GM12892 (cell line): Measurements from ENCODE around the gene FAM222B.
"Not testable (repeated sequence)": the region's sequence is repeated elsewhere in the genome, so short reads cannot be mapped to it uniquely, and the experiment has no call there.

ENCODE experiments used
- DNase-seq: peaks from one replicate; pipeline ENCODE4 v3.0.0; 2011; ENCODE audit not compliant: insufficient read length
- FAIRE-seq: peaks from 2 replicates; lab custom pipeline; 2011; peaks lifted over from hg19 to GRCh38; lab: Jason Lieb, UNC
- POLR2A ChIP-seq: IDR thresholded peaks from 2 replicates; pipeline ENCODE4 v1.6.1; 2011; ENCODE audit warnings: low read depth, low read length, control low read depth
- POLR2AphosphoS5 ChIP-seq: IDR thresholded peaks from 2 replicates; pipeline ENCODE4 v1.6.1; 2011; ENCODE audit warnings: low read depth, low read length, control low read depth
- TAF1 ChIP-seq: IDR thresholded peaks from 2 replicates; pipeline ENCODE4 v1.6.1; 2011; ENCODE audit warnings: low read depth, mild to moderate bottlenecking, control low read depth, low read length, borderline replicate concordance

FAM222B gene

GRCh38 chr17:28818819-28819221, 23.8 kb downstream of the FAM222B start:
- DNase-seq (no peak), FAIRE-seq (no peak)
- no peak for TF ChIP-seq TAF1
- no peak for TF ChIP-seq POLR2A
- TF ChIP-seq POLR2AphosphoS5: no peak

GRCh38 chr17:28816540-28816939, 26.1 kb downstream of the FAM222B start:
- FAIRE-seq: no peak
- TF ChIP-seq POLR2A (no peak), TAF1 (no peak), POLR2AphosphoS5 (no peak)

GRCh38 chr17:28812748-28813377, 29.7 kb downstream of the FAM222B start:
- DNase-seq: no peak
- peak; percentile 62 for FAIRE-seq
- no peak for TF ChIP-seq POLR2A
- no peak for TF ChIP-seq TAF1
- TF ChIP-seq POLR2AphosphoS5: no peak

More at GRCh38 chr17:28816540-28816939, 26.1 kb downstream of the FAM222B start:
- DNase-seq: no peak

- FAIRE-seq: peak; percentile 94
- TF ChIP-seq TAF1 (no peak), POLR2AphosphoS5 (no peak), POLR2A (peak; percentile 64; the same call in 1 of the 2 replicates)
- DNase-seq: peak; percentile 98
Measured at GRCh38 chr17:28812091-28812747, 30.4 kb downstream of the FAM222B start.

- peak; percentile 27 for FAIRE-seq
- TF ChIP-seq TAF1 (no peak), POLR2AphosphoS5 (no peak), POLR2A (no peak)
- no peak for DNase-seq
Measured at GRCh38 chr17:28811651-28812090, 30.9 kb downstream of the FAM222B start.

GRCh38 chr17:28810437-28810836, 32.2 kb downstream of the FAM222B start:
- TF ChIP-seq POLR2A (no peak), TAF1 (no peak), POLR2AphosphoS5 (no peak)
- DNase-seq: no peak
- FAIRE-seq: no peak

GRCh38 chr17:28807925-28808634, 34.5 kb downstream of the FAM222B start:
- no peak for TF ChIP-seq POLR2A
- TF ChIP-seq POLR2AphosphoS5: no peak
- TF ChIP-seq TAF1: no peak
- FAIRE-seq (no peak), DNase-seq (no peak)

- DNase-seq: no peak
- TF ChIP-seq POLR2A (no peak), POLR2AphosphoS5 (no peak), TAF1 (no peak)
- no peak for FAIRE-seq
Measured at GRCh38 chr17:28796062-28796461, 46.5 kb downstream of the FAM222B start.

- FAIRE-seq, DNase-seq: not testable (repeated sequence)
Measured at GRCh38 chr17:28794846-28795441, 47.6 kb downstream of the FAM222B start.

GRCh38 chr17:28792877-28793661, 49.5 kb downstream of the FAM222B start:
- TF ChIP-seq TAF1: no peak
- no peak for TF ChIP-seq POLR2A
- no peak for TF ChIP-seq POLR2AphosphoS5
- FAIRE-seq (no peak), DNase-seq (no peak)

GRCh38 chr17:28788100-28788499, 54.5 kb downstream of the FAM222B start:
- DNase-seq: no peak
- FAIRE-seq: no peak
- TF ChIP-seq POLR2A: no peak
- TF ChIP-seq POLR2AphosphoS5: no peak
- no peak for TF ChIP-seq TAF1
